ENCODE results near the gene SNORC.

Gene SNORC

DNA sequence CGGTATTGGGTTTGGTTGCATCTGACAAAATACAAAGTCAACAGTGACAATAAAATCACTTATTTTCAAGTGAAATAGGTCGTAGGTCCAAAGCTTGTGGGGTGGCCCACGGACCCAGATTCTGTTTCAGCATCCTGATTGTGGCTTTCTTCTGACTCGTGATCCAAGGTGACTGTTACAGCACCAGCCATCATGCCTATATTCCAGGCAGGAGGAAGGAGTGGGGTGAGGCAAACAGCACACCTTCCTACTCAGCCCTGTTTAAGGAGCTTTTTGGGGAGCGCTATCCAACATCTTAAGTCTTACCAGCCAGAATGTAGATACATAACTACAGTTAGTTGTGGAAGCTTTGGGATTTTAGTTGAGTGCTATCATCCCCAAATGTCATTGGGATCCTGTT, 8.7 kb upstream of the SNORC start:
- Histone ChIP-seq H3K9me3 (ENCODE audit: control insufficient read depth, low read length) (no peaks in the 10 kb centered on the region), H2AFZ (no peak overlapping the region), H3K79me2 (no peaks in the 10 kb centered on the region), H3K27me3 (ENCODE audit: control insufficient read depth, insufficient read depth, low read length) (no peaks in the 10 kb centered on the region), H3K36me3 (ENCODE audit: control insufficient read depth, insufficient read depth, low read length) (no peaks in the 10 kb centered on the region), H3K4me1 (peaks cover 5% of the 10 kb centered on the region), H3K9ac (no peak overlapping the region), H3K27ac (no peak overlapping the region), H3K4me3 (ENCODE audit: low read depth, low read length) (no peak overlapping the region), H3K4me2 (ENCODE audit: low read length) (no peak overlapping the region)
- TF ChIP-seq, protein P1, sequence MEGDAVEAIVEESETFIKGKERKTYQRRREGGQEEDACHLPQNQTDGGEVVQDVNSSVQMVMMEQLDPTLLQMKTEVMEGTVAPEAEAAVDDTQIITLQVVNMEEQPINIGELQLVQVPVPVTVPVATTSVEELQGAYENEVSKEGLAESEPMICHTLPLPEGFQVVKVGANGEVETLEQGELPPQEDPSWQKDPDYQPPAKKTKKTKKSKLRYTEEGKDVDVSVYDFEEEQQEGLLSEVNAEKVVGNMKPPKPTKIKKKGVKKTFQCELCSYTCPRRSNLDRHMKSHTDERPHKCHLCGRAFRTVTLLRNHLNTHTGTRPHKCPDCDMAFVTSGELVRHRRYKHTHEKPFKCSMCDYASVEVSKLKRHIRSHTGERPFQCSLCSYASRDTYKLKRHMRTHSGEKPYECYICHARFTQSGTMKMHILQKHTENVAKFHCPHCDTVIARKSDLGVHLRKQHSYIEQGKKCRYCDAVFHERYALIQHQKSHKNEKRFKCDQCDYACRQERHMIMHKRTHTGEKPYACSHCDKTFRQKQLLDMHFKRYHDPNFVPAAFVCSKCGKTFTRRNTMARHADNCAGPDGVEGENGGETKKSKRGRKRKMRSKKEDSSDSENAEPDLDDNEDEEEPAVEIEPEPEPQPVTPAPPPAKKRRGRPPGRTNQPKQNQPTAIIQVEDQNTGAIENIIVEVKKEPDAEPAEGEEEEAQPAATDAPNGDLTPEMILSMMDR (IDR thresholded peaks at IDR 0.05), result no peak

DNA sequence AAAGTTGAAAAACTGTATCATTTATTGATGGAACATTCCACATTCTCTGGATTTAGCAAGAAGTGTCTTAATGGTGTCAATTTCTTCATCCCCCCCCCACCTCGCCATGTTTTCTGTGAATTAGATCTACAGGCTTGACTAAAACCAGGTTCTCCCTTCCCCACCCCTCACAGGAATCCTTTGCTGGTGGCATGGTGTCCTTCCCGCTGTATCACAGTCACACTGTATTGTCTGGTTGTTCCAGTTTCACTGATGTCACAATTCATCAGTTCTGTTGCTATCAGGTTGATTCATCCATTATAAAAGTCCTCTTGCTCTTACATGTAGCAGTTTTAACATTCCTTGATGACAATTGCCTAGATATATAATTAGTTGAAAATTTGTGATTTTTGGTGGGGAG, 6.1 kb upstream of the SNORC start:
- TF ChIP-seq, protein P1 (IDR thresholded peaks at IDR 0.05), result no peak
- H3K4me3 ChIP-seq (ENCODE audit: low read depth, low read length), result no peak overlapping the region
- H3K9ac ChIP-seq, result no peak overlapping the region

DNA sequence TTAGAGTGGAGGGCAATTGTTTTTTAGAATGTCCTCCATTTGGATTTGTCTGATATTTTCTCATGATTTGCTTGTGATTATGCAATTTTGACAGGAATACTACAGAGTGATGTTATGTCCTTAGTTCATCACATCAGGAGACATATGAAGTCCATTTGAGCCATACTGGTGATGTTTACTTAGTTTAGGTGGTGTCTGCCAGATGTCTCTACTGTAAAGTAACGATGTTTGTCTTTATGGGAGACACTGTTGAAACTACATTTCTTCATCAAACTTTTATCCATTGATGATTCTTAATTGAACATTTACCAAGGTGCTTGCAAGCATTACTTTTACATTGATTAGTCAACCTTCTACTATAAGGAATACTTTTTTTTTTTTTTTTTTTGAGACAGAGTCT, 4.9 kb upstream of the SNORC start:
- Histone ChIP-seq H3K79me2 (no peaks in the 10 kb centered on the region), H3K9ac (no peak overlapping the region), H2AFZ (no peak overlapping the region), H3K9me3 (ENCODE audit: control insufficient read depth, low read length) (no peaks in the 10 kb centered on the region), H3K36me3 (ENCODE audit: control insufficient read depth, insufficient read depth, low read length) (no peaks in the 10 kb centered on the region), H3K27ac (no peak overlapping the region), H3K4me3 (ENCODE audit: low read depth, low read length) (no peak overlapping the region), H3K4me1 (peaks cover 5% of the 10 kb centered on the region), H3K27me3 (ENCODE audit: control insufficient read depth, insufficient read depth, low read length) (no peaks in the 10 kb centered on the region), H3K4me2 (ENCODE audit: low read length) (no peak overlapping the region)
- TF ChIP-seq, protein P1 (IDR thresholded peaks at IDR 0.05), result no peak

More for the DNA sequence above, 6.1 kb upstream of the SNORC start:
- H2AFZ ChIP-seq, result no peak overlapping the region
- no peaks in the 10 kb centered on the region for H3K9me3 ChIP-seq (ENCODE audit: control insufficient read depth, low read length)
- peaks cover 5% of the 10 kb centered on the region for H3K4me1 ChIP-seq
- H3K4me2 ChIP-seq (ENCODE audit: low read length), result no peak overlapping the region
- no peaks in the 10 kb centered on the region for H3K36me3 ChIP-seq (ENCODE audit: control insufficient read depth, insufficient read depth, low read length)
- no peaks in the 10 kb centered on the region for H3K27me3 ChIP-seq (ENCODE audit: control insufficient read depth, insufficient read depth, low read length)
- H3K79me2 ChIP-seq, result no peaks in the 10 kb centered on the region
- H3K27ac ChIP-seq, result no peak overlapping the region

DNA sequence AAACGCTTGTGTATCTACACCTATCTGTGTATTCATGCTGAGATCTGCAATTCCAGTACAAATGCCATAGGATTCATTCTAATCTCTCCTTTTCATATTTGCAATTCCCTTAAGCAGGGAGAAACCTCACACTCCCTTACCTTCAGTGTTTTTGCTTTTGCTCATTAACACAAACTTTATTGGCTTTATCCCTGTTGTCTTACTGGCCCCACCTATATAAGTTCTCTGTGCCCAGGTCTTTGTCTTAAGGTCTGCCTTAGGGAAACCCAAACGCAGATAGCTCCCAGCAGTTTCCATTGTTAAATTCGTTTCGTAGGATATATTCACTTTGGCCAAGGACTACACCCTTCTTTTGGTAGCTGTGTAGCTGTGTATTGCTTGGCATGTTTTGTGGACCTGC, 4.0 kb upstream of the SNORC start:
- TF ChIP-seq, protein P1 (IDR thresholded peaks at IDR 0.05), result no peak
- no peaks in the 10 kb centered on the region for H3K79me2 ChIP-seq

DNA sequence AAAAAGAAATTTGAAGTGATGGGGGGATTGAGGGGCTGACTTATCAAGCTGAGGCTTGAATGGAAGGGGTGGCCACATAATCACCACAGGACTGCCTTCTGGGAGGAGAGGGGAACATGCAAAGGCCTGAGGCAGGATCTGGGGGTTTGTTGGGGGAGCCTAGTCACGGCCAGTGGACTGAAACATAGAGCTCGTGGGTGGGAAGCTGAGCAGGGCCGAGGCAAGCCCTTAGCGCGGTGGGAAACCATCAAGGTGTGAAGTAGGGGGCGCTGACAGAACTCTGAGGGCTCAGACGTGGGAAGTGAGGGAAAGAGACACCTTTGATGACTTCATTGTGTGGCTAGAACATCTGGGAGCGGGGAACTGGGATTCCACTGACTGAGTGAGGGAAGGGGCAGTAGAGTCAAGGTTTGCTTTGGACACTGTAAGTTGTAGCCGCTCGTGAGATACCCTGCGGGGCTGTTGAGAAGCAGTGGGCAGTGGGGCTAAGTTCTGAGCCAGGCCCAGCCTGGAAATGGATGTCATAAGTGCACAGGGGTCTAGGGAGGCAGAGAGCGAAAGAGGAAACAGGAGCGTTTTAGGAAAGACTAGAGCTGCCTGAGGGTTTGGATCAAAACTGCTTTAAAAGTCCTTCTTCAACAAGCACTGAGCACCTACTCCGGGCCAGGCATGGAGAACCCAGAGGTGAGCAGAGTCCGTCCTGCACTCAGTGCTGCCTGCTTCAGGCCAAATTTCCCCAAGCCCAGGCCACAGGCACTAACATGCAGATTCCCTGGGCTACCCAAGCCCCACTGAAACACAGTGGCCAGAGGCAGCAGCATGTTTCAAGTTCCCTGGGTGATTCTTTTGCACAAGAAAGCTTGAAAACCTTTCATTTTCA, 686 bp upstream of the SNORC start:
- H3K4me3 ChIP-seq (ENCODE audit: low read depth, low read length), result no peak overlapping the region
- no peaks in the 10 kb centered on the region for H3K27me3 ChIP-seq (ENCODE audit: control insufficient read depth, insufficient read depth, low read length)
- no peaks in the 10 kb centered on the region for H3K9me3 ChIP-seq (ENCODE audit: control insufficient read depth, low read length)

More for the DNA sequence above, 4.0 kb upstream of the SNORC start:
- Histone ChIP-seq H3K4me3 (ENCODE audit: low read depth, low read length) (no peak overlapping the region), H3K4me2 (ENCODE audit: low read length) (no peak overlapping the region), H3K9me3 (ENCODE audit: control insufficient read depth, low read length) (no peaks in the 10 kb centered on the region), H3K27ac (no peak overlapping the region), H3K36me3 (ENCODE audit: control insufficient read depth, insufficient read depth, low read length) (no peaks in the 10 kb centered on the region), H2AFZ (no peak overlapping the region), H3K4me1 (peaks cover 5% of the 10 kb centered on the region), H3K9ac (no peak overlapping the region), H3K27me3 (ENCODE audit: control insufficient read depth, insufficient read depth, low read length) (no peaks in the 10 kb centered on the region)

More for the DNA sequence above, 686 bp upstream of the SNORC start:
- H3K27ac ChIP-seq, result no peak overlapping the region
- H3K4me2 ChIP-seq (ENCODE audit: low read length), result no peak overlapping the region
- H2AFZ ChIP-seq, result no peak overlapping the region
- H3K36me3 ChIP-seq (ENCODE audit: control insufficient read depth, insufficient read depth, low read length), result no peaks in the 10 kb centered on the region
- TF ChIP-seq, protein P1 (IDR thresholded peaks at IDR 0.05), result no peak
- no peak overlapping the region for H3K9ac ChIP-seq
- no peaks in the 10 kb centered on the region for H3K4me1 ChIP-seq
- no peaks in the 10 kb centered on the region for H3K79me2 ChIP-seq
